ENCODE data around the gene ANG. TPM values are rescaled to one million over a fixed set of nuclear protein-coding genes. Genes with fewer than 3 reads are reported as not detected.

ANG gene
- total RNA-seq, 1 donor from 2014 or later = 4.0 TPM

DNA sequence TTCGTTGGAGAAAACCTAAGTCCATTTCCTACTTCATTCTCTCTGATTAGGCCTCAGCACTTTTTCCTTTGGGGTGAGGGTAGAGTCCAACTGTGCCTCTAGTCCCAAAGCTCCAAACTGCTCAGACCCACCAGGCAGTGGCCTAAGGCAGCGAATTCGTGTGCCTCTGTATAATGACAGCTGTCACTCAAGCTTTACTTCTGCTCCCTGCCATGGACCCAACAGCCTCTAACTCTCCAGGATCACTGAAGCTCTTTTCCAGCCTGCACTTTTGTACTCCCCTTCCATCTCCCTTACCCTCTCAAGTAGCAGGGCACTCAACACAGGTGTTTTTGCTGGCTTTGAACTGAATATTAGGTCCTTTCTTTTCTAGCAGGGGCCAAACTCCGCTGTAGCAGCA is 32.3 kb upstream of the ANG start:
- Histone ChIP-seq H3K27ac (ENCODE audit: low read depth, low read length) (no peak overlapping the region), H3K79me2 (ENCODE audit: insufficient read depth, low read length) (no peaks in the 10 kb centered on the region), H2AFZ (ENCODE audit: low read depth, low read length) (no peak overlapping the region), H4K20me1 (ENCODE audit: insufficient read depth, low read length) (no peaks in the 10 kb centered on the region), H3K4me3 (ENCODE audit: insufficient read depth, low read depth, low read length) (no peak overlapping the region), H3K4me2 (ENCODE audit: low read length) (no peak overlapping the region), H3K9me3 (ENCODE audit: insufficient read depth, low read depth, low read length) (no peaks in the 10 kb centered on the region), H3K36me3 (ENCODE audit: insufficient read depth, low read length) (no peaks in the 10 kb centered on the region), H3K9ac (ENCODE audit: low read length) (no peak overlapping the region), H3K4me1 (ENCODE audit: insufficient read depth, low read length) (no peaks in the 10 kb centered on the region), H3K27me3 (ENCODE audit: insufficient read depth, low read length) (peaks cover 20% of the 10 kb centered on the region)
- DNase-seq (ENCODE audit: low read depth) = no peak
- no peak overlapping the region for H3K4me3 Mint-ChIP-seq (ENCODE audit: unreplicated experiment)
- FAIRE-seq = no peak
- H3K27ac Mint-ChIP-seq (ENCODE audit: unreplicated experiment) = no peak overlapping the region
- no peaks in the 10 kb centered on the region for H3K36me3 Mint-ChIP-seq (ENCODE audit: low read depth, unreplicated experiment)
- TF ChIP-seq, protein P1, sequence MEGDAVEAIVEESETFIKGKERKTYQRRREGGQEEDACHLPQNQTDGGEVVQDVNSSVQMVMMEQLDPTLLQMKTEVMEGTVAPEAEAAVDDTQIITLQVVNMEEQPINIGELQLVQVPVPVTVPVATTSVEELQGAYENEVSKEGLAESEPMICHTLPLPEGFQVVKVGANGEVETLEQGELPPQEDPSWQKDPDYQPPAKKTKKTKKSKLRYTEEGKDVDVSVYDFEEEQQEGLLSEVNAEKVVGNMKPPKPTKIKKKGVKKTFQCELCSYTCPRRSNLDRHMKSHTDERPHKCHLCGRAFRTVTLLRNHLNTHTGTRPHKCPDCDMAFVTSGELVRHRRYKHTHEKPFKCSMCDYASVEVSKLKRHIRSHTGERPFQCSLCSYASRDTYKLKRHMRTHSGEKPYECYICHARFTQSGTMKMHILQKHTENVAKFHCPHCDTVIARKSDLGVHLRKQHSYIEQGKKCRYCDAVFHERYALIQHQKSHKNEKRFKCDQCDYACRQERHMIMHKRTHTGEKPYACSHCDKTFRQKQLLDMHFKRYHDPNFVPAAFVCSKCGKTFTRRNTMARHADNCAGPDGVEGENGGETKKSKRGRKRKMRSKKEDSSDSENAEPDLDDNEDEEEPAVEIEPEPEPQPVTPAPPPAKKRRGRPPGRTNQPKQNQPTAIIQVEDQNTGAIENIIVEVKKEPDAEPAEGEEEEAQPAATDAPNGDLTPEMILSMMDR (IDR thresholded peaks at IDR 0.05; ENCODE audit: insufficient read depth, low read depth, low read length) = no peak
- no peak for TF ChIP-seq EZH2 (IDR thresholded peaks at IDR 0.05; ENCODE audit: insufficient read depth, low read length)
- peaks cover 4% of the 10 kb centered on the region for H3K9me3 Mint-ChIP-seq (ENCODE audit: unreplicated experiment)
- H3K27me3 Mint-ChIP-seq (ENCODE audit: low read depth, unreplicated experiment) = peaks cover 78% of the 10 kb centered on the region
- no peaks in the 10 kb centered on the region for H3K4me1 Mint-ChIP-seq (ENCODE audit: low read depth, unreplicated experiment)

DNA sequence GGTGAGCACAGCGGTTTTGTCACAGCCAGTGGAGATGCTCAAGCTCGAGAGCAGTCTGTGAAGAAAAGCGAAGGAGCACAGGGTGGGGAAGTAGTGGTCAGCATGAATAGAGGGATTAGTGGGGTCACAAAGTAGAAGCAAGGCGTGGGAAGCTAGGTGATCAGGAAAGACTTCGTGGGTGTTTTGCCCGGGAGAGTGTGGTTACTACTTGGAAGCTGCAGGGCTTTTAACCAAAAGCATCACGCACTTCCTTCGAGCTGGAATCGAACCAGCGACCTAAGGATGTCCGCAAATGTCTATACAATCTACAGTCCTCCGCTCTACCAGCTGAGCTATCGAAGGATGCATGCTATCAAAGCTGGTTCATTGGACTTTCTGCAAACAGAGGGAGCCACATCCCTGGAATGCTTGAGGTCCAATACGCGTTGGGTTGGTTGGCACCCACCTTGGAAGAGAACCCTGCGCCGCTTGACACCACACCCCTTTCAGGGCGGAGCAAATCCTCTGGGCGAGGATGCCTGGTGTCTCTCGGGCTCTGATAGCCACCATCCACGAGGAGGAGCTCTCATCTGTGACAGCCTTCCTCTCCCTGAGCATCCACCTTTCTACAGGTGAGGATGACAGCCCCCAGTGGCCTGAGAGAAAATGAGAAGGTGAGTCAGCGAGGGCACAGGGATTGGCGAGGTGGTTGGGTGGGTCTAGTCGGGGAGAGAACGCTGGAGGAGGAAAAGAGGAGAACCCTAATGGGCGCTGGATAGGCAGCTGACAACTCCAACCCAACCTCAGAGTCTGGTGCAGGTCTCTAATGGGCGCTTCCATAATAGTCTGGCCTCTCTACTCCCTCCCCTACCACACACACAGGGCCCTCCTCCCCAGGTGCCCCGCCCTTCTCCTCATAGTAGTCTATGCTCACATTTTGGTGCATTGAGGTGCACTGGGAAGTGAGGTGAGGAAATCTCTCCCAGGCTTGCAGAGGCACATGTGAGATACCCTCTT is 31.1 kb upstream of the ANG start:
- H2AFZ ChIP-seq (ENCODE audit: low read depth, low read length) = no peak overlapping the region
- no peak overlapping the region for H3K4me2 ChIP-seq (ENCODE audit: low read length)
- FAIRE-seq (no peak), DNase-seq (ENCODE audit: low read depth) (no peak)
- Mint-ChIP-seq H3K4me3 (ENCODE audit: unreplicated experiment) (no peak overlapping the region), H3K27ac (ENCODE audit: unreplicated experiment) (no peak overlapping the region), H3K9me3 (ENCODE audit: unreplicated experiment) (peaks cover 4% of the 10 kb centered on the region), H3K4me1 (ENCODE audit: low read depth, unreplicated experiment) (no peaks in the 10 kb centered on the region), H3K27me3 (ENCODE audit: low read depth, unreplicated experiment) (peaks cover 91% of the 10 kb centered on the region), H3K36me3 (ENCODE audit: low read depth, unreplicated experiment) (no peaks in the 10 kb centered on the region)
- no peaks in the 10 kb centered on the region for H3K79me2 ChIP-seq (ENCODE audit: insufficient read depth, low read length)
- H3K36me3 ChIP-seq (ENCODE audit: insufficient read depth, low read length) = no peaks in the 10 kb centered on the region
- no peak overlapping the region for H3K4me3 ChIP-seq (ENCODE audit: insufficient read depth, low read depth, low read length)
- no peak for TF ChIP-seq EZH2 (IDR thresholded peaks at IDR 0.05; ENCODE audit: insufficient read depth, low read length)
- TF ChIP-seq, protein P1 (IDR thresholded peaks at IDR 0.05; ENCODE audit: insufficient read depth, low read depth, low read length) = no peak
- H3K4me1 ChIP-seq (ENCODE audit: insufficient read depth, low read length) = no peaks in the 10 kb centered on the region
- H3K27me3 ChIP-seq (ENCODE audit: insufficient read depth, low read length) = peaks cover 24% of the 10 kb centered on the region
- H4K20me1 ChIP-seq (ENCODE audit: insufficient read depth, low read length) = no peaks in the 10 kb centered on the region
- no peak overlapping the region for H3K27ac ChIP-seq (ENCODE audit: low read depth, low read length)
- no peak overlapping the region for H3K9ac ChIP-seq (ENCODE audit: low read length)
- no peaks in the 10 kb centered on the region for H3K9me3 ChIP-seq (ENCODE audit: insufficient read depth, low read depth, low read length)

DNA sequence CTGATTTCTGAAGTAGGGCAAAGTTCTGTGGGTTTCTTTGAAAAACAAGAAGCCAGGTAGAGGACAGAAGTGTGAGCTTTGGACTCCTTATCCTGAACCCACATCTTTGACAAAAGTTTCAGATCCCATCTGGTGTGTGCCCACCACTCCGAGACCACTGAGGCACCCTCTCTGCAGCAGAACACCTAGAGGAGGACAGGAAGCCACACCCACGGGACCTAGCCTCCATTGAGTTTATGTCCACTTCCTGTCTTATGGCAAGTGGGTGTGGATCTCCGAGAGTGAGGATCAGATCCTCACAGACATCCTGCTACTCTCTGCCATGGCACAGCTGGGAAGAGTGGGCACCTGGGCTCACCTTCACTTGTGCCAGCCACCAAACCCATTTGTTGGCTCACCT is 30.3 kb upstream of the ANG start:
- Mint-ChIP-seq H3K27ac (ENCODE audit: unreplicated experiment) (no peak overlapping the region), H3K27me3 (ENCODE audit: low read depth, unreplicated experiment) (peaks cover 94% of the 10 kb centered on the region), H3K9me3 (ENCODE audit: unreplicated experiment) (peaks cover 6% of the 10 kb centered on the region), H3K36me3 (ENCODE audit: low read depth, unreplicated experiment) (no peaks in the 10 kb centered on the region), H3K4me1 (ENCODE audit: low read depth, unreplicated experiment) (no peaks in the 10 kb centered on the region), H3K4me3 (ENCODE audit: unreplicated experiment) (no peak overlapping the region)
- peaks cover 21% of the 10 kb centered on the region for H3K27me3 ChIP-seq (ENCODE audit: insufficient read depth, low read length)
- FAIRE-seq = no peak
- H3K4me3 ChIP-seq (ENCODE audit: insufficient read depth, low read depth, low read length) = no peak overlapping the region
- TF ChIP-seq, protein P1 (IDR thresholded peaks at IDR 0.05; ENCODE audit: insufficient read depth, low read depth, low read length) = no peak
- no peak for TF ChIP-seq EZH2 (IDR thresholded peaks at IDR 0.05; ENCODE audit: insufficient read depth, low read length)
- H3K9me3 ChIP-seq (ENCODE audit: insufficient read depth, low read depth, low read length) = no peaks in the 10 kb centered on the region
- DNase-seq (ENCODE audit: low read depth) = no peak
- no peaks in the 10 kb centered on the region for H3K4me1 ChIP-seq (ENCODE audit: insufficient read depth, low read length)
- H3K79me2 ChIP-seq (ENCODE audit: insufficient read depth, low read length) = no peaks in the 10 kb centered on the region
- H3K36me3 ChIP-seq (ENCODE audit: insufficient read depth, low read length) = no peaks in the 10 kb centered on the region
- no peak overlapping the region for H3K4me2 ChIP-seq (ENCODE audit: low read length)
- H3K27ac ChIP-seq (ENCODE audit: low read depth, low read length) = no peak overlapping the region
- no peak overlapping the region for H3K9ac ChIP-seq (ENCODE audit: low read length)
- no peaks in the 10 kb centered on the region for H4K20me1 ChIP-seq (ENCODE audit: insufficient read depth, low read length)
- no peak overlapping the region for H2AFZ ChIP-seq (ENCODE audit: low read depth, low read length)
